SK-N-MC (cell line): Measurements from ENCODE around the gene C19orf67.

ENCODE experiments used
- DNase-seq: peaks from one replicate; pipeline ENCODE4 v3.0.0-alpha.2; 2011; ENCODE audit warnings: low read depth, low spot score
- H3K27ac ChIP-seq: fragments of 200-600 bp; sonication (generic); 2 replicates; pipeline ENCODE4 v1.5.1; 2016; ENCODE audit warnings: mixed run types
- H3K36me3 ChIP-seq: fragments of 200-600 bp; sonication (generic); 2 replicates; pipeline ENCODE4 v1.6.1; 2017; ENCODE audit warnings: antibody characterized with exemption, low read length, mixed read lengths; ENCODE audit not compliant: insufficient read depth
- H3K4me3 ChIP-seq: fragments of 200-600 bp; sonication (generic); 2 replicates; pipeline ENCODE4 v1.5.1; 2016
- H3K9ac ChIP-seq: fragments of 200-600 bp; sonication (generic); 2 replicates; pipeline ENCODE4 v1.8.0; 2017; ENCODE audit warnings: mixed run types, mixed read lengths; ENCODE audit not compliant: insufficient read length
- H3K9me3 ChIP-seq: fragments of 200-600 bp; sonication (generic); 2 replicates; pipeline ENCODE4 v1.6.1; 2017; ENCODE audit warnings: low read depth, mild to moderate bottlenecking, antibody characterized with exemption, low read length, moderate library complexity, mixed read lengths
- EZH2 ChIP-seq: fragments of 200-600 bp; sonication (generic); IDR thresholded peaks from one replicate; pipeline ENCODE4 v1.6.1; 2017; ENCODE audit warnings: antibody characterized with exemption
- FOXP2 ChIP-seq: optimal IDR thresholded peaks from 2 replicates; pipeline ENCODE3; 2011; ENCODE audit warnings: mild to moderate bottlenecking, moderate library complexity; ENCODE audit not compliant: insufficient read depth; ENCODE audit errors: extremely low read length, control extremely low read depth
- POLR2AphosphoS5 ChIP-seq: IDR thresholded peaks from 2 replicates; pipeline ENCODE4 v1.6.1; 2012; ENCODE audit warnings: mild to moderate bottlenecking, low read depth, low read length, borderline replicate concordance

The C19orf67 gene

GRCh38 chr19:14033946-14034345 is 51.6 kb downstream of the C19orf67 start:
- Histone ChIP-seq H3K27ac (no peak overlapping the region), H3K36me3 (no peaks in the 10 kb centered on the region), H3K9me3 (no peaks in the 10 kb centered on the region), H3K9ac (no peak overlapping the region), H3K4me3 (no peak overlapping the region)
- TF ChIP-seq FOXP2 (no peak), POLR2AphosphoS5 (no peak), EZH2 (no peak)
- DNase-seq, result no peak

- DNase-seq, result no peak
- peak within 1 kb of the TSS; percentile 85 for H3K4me3 ChIP-seq
- TF ChIP-seq POLR2AphosphoS5, result 0 out of 2 replicates have a peak, but pooled peaks have one; percentile 39
- TF ChIP-seq FOXP2, result no peak
- H3K36me3 ChIP-seq, result no peaks in the 10 kb centered on the region
- peak within 1 kb of the TSS; percentile 68 for H3K9ac ChIP-seq
- H3K9me3 ChIP-seq, result no peaks in the 10 kb centered on the region
- no peak within 1 kb of the TSS for H3K27ac ChIP-seq
These were observed 53.7 kb downstream of the C19orf67 start, which contains the start of gene IL27RA for GRCh38 chr19:14031719-14032480. Gene IL27RA, plus strand, starts transcription at chr19:14031762. Its CDS starts 111 bp downstream, at chr19:14031873.
